GM21576 (cell line): ENCODE results near the gene NHSL1.

Experiments used
- ATAC-seq: cut with Tn5 transposase; IDR thresholded peaks from one replicate; pipeline ENCODE4 v1.9.1; 2021; ENCODE audit warnings: mild to moderate bottlenecking, moderate library complexity; ENCODE audit not compliant: unreplicated experiment

The NHSL1 gene

DNA sequence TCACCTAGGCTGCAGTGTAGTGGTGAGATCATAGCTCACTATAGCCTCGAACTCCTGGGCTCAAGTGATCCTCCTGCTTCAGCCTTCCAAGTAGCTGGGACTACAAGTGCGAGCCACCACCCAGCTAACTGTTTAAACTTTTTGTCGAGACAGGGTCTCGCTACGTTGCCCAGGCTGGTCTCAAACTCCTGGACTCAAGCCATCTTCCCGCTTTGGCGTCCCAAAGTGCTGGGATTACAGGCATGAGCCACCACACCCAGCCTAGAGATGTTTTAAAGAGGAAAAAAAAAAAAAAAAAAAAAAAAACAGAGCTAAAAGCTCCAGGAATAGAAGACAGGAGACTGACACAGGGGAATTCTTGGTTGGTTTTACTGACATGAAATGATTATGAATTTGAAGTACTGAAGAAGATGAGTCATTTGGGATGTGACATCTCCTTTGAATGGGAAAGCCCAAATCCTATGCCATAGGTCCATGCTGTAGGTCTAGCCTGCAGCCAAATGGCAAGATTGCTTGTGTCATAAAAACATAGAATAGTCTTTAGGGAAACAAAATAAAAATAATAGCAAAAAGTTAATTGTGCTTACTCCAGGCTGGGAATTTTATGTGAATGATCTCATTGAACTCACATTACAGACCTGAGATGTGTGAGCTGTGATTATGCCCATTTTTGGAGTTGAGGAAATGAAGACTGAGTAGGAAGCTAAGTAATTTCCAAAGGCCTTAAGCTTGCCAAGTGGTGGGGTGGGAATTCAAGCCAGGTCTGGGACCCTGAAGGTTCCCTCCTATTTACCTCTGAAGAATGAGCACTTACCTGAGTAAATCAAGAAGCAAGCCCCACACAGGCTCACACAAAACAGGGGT lies 24.3 kb upstream of the NHSL1 start:
- ATAC-seq: no peak

DNA sequence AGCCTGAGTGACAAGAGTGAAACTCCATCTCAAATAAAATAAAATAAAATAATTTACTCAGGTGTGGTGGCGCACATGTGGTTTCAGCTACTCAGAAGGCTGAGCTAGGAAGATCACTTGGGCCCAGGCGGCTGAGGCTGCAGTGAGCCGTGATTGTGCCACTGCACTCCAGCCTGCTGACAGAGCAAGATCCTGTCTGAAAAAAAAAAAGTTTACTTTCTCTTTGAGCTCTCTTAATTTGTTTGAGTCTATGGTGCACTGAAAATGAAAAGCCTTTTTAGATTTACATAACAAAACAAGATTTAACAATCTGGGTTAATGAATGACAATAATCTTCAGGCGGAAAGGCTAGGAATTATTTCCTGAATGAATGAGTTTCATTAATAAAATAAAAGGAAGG lies 23.3 kb upstream of the NHSL1 start:
- ATAC-seq: no peak

- no peak for ATAC-seq
Measured at GRCh38 chr6:138521790-138522189, 22.5 kb upstream of the NHSL1 start.

GRCh38 chr6:138520463-138520862 lies 21.2 kb upstream of the NHSL1 start:
- no peak for ATAC-seq

- no peak for ATAC-seq
Measured at GRCh38 chr6:138518054-138518453, 18.8 kb upstream of the NHSL1 start.

DNA sequence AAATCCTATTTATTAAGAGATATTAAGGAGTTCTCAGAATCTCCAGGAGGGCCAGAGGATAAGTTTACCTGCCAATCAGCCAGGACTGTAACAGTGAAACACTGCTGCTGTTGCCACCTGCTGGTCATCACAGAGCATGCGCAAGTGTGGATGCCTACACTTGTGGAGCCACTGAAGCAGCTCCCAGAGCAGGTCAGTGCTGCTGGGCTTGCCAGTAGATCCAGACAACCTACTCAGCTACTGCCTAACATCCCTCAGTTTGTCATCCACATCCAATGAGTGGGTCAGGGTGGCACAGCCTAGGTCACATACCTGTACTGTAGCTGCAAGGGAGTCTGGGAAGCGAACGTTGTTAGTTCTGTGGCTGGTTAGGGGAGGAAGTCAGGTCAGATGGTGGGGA lies 18.3 kb upstream of the NHSL1 start:
- peak; percentile 93 for ATAC-seq

DNA sequence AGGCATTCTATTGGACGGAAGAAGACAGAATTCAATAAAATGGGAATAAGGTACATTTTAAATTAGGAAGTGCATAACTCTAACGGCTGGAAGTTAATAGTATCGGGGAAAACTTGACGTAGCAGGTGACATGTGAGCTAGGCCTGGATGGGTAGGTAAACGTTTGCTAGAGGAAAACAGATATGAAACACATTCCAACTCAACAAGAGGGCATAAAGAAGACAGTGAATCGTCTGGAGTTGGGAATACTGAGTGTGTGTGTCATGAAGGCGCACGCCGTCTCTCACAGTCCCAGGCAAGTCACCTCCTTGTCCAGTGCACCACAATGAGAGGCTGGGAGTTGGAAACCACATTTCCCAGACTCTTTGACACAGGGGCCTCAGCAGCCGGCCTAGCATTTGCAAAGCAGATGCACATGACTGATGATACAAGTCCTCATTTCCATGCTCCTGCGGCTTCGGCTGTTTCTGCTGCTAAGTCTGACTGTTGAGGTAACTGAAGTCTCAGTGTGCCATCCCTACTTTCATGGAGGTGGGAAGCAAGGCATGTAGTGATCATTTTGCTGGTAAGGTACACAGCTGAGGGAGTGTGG lies 16.5 kb upstream of the NHSL1 start:
- ATAC-seq: no peak

DNA sequence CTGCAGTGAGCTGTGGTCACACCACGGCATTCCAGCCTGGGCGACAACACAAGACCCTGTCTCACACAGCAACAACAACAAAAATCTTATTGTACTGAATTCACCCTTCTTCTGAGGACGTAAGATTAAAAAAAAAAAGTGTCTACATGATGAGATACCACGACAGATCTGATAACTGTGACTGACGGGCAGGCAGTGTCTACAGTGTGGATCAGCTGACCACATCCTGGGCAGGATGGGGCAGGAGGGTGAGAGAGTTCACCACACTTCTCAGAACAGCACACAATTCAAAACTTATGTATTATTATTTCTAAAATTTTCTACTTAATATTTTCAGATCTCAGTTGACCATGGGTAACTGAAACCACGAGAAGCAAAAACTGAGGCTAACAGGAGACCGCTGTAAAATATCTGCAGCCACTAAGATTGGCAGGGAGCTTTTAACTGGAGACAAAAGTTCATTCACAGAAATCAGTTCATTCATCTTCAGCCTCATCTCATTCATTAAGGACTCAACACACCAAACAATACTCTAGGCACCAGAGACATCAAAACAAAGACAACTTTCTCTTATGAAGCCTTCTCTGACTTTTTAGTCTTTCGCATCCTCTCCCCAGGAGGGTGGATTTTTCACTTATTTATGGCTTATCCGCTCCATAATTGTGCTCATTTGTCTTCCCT lies 15.7 kb upstream of the NHSL1 start:
- ATAC-seq: no peak

- ATAC-seq: no peak
Measured at GRCh38 chr6:138512609-138513008, 13.3 kb upstream of the NHSL1 start.

- no peak for ATAC-seq
Measured at GRCh38 chr6:138510093-138510492, 10.8 kb upstream of the NHSL1 start.

GRCh38 chr6:138509371-138509770 lies 10.1 kb upstream of the NHSL1 start:
- no peak for ATAC-seq

DNA sequence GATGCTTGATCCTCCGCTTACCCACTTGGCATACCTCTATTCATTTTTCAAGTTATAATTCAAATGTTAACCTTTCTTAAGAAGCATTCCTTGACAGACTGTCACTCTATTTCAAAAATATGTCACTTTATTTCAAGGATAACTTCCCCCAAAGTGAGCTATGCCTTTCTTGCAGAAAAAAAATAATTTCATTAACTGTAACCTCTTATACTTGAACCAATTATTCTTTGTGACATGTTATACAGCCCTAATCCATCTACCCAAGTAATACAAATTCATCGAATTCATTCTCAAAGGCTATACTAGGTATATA lies 9.3 kb upstream of the NHSL1 start:
- ATAC-seq: no peak

DNA sequence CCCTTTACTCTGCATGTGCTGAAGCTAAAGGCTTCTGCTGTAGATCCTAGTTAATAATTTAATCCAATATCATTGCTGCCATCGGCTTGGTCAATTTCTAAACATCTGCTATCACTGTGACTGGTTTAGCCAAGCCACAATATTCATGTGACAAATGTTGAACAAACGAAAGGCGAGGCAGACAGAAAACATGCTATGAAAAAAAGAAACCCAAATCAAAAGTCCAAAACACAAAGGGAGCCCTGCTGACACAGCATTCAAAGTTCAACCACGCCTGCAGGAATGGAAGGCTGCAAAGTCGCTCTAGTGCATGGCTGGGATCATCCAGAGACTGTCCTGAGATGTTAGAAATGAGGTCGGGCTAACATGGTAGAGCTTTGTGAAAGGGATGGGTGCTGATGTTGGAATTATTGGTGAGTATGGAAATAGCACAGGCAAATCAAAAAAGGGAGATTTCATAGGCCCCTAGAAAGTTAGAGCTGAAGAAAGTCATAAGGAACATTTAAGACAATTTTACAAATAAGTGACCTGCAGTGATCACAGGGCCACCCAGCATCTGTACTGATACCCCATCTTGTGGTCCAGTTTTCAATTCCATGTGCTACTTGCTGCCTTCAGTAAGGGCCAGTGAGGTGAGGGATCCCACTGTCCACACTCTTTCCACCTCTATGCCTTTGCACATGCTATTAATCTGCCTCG lies 8.8 kb upstream of the NHSL1 start:
- no peak for ATAC-seq

- no peak for ATAC-seq
Measured at GRCh38 chr6:138504764-138505689, 5.7 kb upstream of the NHSL1 start.

DNA sequence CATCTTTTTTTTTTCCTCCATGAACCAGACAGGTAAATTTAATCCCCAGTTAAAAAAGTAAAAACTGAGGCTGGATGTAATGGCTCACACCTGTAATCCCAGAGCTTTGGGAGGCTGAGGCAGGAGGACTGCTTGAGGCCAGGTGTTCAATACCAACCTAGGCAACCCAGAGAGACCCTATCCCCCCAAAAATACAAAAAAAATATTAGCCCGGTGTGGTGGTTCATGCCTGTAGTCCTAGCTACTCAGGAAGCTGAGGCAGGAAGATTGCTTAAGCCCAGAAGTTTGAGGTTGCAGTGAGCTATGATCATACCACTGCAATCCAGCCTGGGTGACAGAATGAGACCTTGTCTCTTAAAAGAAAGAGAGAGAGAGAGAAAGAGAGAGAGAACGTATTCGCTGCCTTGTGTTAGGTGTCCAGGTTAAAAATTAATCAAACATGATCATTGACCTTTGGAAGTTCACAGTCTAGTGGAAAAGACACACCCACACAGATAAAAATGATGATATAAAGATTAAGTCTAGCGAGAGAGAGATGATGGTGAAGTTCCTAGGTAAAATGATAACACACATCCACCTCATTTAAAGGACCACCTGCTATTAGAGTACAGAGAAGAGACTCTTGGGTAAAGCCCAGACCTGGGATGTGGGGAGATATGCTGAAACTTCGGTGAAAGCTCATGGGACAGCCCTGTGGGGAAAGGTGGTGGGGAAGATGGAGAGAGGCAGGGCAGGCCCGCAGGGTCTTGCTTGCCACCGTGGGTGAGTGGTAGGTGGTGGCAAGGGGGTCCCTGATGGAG lies 4.8 kb upstream of the NHSL1 start:
- ATAC-seq: no peak

DNA sequence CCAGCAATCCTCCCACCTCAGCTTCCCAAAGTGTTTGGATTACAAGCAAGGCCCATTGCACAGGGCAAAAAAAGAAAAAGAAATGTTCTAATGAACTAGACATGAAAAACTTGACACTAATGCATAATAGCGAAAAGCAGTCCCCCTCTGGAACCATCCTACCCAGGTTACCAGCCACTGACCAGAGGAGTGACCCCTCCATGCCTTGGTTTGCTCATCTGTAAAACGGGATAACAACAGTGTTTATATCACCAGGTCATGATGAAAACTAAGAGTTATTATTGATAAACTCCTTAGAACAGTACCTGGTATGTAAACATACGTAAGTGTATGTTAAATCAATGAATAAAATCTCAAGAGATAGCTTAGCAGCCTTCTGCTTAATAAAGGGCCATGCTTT lies 3.3 kb upstream of the NHSL1 start:
- ATAC-seq: no peak

DNA sequence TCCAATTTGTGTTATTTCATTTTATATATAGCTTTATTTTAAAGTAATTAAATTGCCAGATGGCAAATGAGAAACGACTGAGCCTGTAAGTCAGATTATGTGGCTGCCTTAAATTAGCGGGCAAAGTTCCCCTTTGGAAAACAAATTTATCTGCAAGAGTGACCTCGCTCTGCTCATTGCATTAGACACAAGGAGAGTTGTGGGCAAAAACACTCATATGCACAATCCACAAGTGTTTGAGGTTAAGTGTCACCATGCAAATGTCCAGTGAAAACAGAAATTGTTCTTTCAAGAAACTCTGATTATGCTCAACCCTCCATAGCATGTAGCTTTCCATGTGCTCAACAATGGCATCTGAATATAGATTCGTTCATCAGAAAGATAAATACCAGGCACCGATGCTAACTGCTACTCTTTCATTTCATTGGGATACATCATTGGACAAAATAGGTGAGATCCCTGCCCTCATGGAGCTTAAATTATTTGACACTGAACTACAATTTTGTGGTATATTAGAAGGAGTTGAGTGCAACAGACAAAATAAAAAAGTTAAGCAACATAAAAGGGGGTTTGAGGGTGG lies 1.7 kb upstream of the NHSL1 start:
- no peak for ATAC-seq

DNA sequence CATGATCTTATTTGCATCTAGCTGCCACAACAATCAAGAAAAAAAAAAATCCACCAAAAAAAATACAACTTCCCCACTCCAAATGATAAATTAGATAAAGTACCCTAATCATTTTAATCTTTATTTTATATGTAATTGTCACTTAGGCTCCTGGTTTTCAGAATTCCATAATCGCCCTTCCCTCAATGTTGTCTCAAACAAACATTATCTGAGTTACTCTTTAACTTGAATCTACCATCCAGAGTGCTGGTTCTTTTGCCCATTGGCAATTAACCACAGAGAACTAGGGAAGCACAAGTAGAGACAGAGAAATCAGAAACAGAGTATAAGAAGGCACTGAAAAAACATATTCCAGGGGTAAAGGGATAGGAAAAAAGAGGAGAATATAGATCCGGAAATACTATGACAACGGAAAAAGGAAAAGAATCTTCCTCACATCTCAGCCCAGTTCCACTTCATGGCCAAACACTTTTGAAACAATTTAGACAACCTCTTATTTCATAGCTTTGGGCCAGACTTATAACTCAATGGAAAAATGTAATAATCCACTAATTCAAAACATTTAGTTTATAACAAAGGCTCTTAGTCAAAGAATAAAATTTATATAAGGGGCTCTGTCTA lies 861 bp upstream of the NHSL1 start:
- ATAC-seq: no peak
